ENCODE data around the gene UBE2O. TPM values are rescaled to one million over a fixed set of nuclear protein-coding genes. Genes with fewer than 3 reads are reported as not detected.
A peak's percentile ranks its signal among the peaks of the same experiment; 100 is the strongest.

The UBE2O gene
- total RNA-seq, 1 experiment from 2014 or later = 68.9 TPM

DNA sequence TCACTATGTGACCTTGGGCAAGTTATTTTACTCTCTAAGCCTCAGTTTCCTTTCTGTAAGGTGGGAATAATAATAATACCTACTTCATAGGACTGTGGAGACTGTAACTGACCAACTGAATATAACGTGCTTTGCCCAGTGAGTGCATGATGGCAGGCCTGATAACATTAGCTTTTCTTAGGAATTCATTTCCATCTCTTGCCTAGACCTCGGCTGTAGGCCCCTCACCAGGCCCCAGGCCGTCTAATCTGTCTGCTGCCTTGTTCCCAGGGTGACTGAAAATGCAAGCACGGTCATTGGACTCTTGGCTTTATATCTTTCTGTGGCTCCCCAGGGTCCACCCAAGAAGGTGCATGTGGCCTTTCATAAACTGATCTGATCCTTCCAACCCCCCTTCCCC is 6.7 kb upstream of the UBE2O start (continued):
- TF ChIP-seq, protein P1, sequence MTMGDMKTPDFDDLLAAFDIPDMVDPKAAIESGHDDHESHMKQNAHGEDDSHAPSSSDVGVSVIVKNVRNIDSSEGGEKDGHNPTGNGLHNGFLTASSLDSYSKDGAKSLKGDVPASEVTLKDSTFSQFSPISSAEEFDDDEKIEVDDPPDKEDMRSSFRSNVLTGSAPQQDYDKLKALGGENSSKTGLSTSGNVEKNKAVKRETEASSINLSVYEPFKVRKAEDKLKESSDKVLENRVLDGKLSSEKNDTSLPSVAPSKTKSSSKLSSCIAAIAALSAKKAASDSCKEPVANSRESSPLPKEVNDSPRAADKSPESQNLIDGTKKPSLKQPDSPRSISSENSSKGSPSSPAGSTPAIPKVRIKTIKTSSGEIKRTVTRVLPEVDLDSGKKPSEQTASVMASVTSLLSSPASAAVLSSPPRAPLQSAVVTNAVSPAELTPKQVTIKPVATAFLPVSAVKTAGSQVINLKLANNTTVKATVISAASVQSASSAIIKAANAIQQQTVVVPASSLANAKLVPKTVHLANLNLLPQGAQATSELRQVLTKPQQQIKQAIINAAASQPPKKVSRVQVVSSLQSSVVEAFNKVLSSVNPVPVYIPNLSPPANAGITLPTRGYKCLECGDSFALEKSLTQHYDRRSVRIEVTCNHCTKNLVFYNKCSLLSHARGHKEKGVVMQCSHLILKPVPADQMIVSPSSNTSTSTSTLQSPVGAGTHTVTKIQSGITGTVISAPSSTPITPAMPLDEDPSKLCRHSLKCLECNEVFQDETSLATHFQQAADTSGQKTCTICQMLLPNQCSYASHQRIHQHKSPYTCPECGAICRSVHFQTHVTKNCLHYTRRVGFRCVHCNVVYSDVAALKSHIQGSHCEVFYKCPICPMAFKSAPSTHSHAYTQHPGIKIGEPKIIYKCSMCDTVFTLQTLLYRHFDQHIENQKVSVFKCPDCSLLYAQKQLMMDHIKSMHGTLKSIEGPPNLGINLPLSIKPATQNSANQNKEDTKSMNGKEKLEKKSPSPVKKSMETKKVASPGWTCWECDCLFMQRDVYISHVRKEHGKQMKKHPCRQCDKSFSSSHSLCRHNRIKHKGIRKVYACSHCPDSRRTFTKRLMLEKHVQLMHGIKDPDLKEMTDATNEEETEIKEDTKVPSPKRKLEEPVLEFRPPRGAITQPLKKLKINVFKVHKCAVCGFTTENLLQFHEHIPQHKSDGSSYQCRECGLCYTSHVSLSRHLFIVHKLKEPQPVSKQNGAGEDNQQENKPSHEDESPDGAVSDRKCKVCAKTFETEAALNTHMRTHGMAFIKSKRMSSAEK (CRISPR knock-in tag; IDR thresholded peaks at IDR 0.05; ENCODE audit: borderline replicate concordance) = no peak
- TF ChIP-seq, protein P2, sequence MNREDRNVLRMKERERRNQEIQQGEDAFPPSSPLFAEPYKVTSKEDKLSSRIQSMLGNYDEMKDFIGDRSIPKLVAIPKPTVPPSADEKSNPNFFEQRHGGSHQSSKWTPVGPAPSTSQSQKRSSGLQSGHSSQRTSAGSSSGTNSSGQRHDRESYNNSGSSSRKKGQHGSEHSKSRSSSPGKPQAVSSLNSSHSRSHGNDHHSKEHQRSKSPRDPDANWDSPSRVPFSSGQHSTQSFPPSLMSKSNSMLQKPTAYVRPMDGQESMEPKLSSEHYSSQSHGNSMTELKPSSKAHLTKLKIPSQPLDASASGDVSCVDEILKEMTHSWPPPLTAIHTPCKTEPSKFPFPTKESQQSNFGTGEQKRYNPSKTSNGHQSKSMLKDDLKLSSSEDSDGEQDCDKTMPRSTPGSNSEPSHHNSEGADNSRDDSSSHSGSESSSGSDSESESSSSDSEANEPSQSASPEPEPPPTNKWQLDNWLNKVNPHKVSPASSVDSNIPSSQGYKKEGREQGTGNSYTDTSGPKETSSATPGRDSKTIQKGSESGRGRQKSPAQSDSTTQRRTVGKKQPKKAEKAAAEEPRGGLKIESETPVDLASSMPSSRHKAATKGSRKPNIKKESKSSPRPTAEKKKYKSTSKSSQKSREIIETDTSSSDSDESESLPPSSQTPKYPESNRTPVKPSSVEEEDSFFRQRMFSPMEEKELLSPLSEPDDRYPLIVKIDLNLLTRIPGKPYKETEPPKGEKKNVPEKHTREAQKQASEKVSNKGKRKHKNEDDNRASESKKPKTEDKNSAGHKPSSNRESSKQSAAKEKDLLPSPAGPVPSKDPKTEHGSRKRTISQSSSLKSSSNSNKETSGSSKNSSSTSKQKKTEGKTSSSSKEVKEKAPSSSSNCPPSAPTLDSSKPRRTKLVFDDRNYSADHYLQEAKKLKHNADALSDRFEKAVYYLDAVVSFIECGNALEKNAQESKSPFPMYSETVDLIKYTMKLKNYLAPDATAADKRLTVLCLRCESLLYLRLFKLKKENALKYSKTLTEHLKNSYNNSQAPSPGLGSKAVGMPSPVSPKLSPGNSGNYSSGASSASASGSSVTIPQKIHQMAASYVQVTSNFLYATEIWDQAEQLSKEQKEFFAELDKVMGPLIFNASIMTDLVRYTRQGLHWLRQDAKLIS (CRISPR knock-in tag; IDR thresholded peaks at IDR 0.05; ENCODE audit: borderline replicate concordance) = no peak
- TF ChIP-seq ZNF121 (CRISPR knock-in tag; IDR thresholded peaks at IDR 0.05) (no peak), MYBL2 (CRISPR knock-in tag; IDR thresholded peaks at IDR 0.05) (no peak), JUN (CRISPR knock-in tag; IDR thresholded peaks at IDR 0.05) (no peak), PRRX2 (CRISPR knock-in tag; IDR thresholded peaks at IDR 0.05) (no peak), ZNF671 (CRISPR knock-in tag; IDR thresholded peaks at IDR 0.05) (no peak), SMAD3 (CRISPR knock-in tag; IDR thresholded peaks at IDR 0.05; ENCODE audit: borderline replicate concordance) (no peak)
- TF ChIP-seq, protein P3, sequence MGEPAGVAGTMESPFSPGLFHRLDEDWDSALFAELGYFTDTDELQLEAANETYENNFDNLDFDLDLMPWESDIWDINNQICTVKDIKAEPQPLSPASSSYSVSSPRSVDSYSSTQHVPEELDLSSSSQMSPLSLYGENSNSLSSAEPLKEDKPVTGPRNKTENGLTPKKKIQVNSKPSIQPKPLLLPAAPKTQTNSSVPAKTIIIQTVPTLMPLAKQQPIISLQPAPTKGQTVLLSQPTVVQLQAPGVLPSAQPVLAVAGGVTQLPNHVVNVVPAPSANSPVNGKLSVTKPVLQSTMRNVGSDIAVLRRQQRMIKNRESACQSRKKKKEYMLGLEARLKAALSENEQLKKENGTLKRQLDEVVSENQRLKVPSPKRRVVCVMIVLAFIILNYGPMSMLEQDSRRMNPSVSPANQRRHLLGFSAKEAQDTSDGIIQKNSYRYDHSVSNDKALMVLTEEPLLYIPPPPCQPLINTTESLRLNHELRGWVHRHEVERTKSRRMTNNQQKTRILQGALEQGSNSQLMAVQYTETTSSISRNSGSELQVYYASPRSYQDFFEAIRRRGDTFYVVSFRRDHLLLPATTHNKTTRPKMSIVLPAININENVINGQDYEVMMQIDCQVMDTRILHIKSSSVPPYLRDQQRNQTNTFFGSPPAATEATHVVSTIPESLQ (CRISPR knock-in tag; IDR thresholded peaks at IDR 0.05) = no peak
- TF ChIP-seq, protein P4, sequence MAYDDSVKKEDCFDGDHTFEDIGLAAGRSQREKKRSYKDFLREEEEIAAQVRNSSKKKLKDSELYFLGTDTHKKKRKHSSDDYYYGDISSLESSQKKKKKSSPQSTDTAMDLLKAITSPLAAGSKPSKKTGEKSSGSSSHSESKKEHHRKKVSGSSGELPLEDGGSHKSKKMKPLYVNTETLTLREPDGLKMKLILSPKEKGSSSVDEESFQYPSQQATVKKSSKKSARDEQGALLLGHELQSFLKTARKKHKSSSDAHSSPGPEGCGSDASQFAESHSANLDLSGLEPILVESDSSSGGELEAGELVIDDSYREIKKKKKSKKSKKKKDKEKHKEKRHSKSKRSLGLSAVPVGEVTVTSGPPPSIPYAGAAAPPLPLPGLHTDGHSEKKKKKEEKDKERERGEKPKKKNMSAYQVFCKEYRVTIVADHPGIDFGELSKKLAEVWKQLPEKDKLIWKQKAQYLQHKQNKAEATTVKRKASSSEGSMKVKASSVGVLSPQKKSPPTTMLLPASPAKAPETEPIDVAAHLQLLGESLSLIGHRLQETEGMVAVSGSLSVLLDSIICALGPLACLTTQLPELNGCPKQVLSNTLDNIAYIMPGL (CRISPR knock-in tag; IDR thresholded peaks at IDR 0.05) = no peak

DNA sequence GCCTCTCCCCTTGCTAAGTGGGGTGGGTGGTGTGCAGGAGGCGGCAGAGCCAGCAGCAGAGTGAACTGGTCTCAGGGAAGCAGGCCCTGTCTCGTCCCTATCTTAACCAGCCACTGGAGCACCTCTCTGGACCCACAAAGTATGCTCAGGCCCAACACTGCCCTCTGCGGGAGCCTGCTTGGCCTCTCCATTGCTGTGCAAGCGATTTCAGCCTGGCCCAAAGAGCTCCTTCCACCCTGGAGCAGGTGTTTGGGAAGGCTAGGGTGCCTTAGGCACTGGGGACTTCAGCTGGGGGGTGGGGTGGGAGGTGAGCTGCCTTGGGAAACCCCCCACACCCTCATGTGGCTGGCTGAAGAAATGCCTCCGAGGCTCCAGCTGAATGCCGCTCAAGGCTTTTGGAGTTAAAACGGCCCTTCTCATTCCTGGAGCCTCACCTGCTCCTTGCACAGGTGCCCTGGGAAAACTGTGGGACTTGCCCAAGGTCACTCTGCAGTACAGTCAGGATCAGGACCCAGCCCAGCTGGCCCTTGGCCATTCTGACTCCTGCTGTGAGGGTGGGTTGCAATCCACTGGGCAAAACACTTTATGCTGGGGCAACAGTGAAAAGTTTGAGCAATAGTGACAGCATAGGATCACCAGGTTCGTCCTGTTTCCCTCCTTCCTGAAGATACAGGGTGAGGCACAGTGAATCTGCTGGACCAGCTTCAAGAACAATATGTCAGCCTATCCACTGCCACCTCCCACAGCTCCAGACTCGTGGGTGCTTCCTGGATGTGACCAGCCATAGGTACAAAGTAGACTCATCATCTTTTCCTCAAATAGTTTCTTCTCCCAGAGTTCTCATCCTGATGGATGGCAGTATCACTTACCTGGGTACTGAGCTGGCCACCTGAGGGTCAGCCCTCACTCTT is 5.9 kb upstream of the UBE2O start:
- H3K9me3 Mint-ChIP-seq = no peaks in the 10 kb centered on the region
- ATAC-seq = peak; percentile 94
- no peak for TF ChIP-seq GRHL2 (CRISPR knock-in tag; IDR thresholded peaks at IDR 0.05; ENCODE audit: insufficient replicate concordance, severe bottlenecking)
- TF ChIP-seq ESRRA (CRISPR knock-in tag; IDR thresholded peaks at IDR 0.05; ENCODE audit: borderline replicate concordance) = no peak
- TF ChIP-seq, protein P5, sequence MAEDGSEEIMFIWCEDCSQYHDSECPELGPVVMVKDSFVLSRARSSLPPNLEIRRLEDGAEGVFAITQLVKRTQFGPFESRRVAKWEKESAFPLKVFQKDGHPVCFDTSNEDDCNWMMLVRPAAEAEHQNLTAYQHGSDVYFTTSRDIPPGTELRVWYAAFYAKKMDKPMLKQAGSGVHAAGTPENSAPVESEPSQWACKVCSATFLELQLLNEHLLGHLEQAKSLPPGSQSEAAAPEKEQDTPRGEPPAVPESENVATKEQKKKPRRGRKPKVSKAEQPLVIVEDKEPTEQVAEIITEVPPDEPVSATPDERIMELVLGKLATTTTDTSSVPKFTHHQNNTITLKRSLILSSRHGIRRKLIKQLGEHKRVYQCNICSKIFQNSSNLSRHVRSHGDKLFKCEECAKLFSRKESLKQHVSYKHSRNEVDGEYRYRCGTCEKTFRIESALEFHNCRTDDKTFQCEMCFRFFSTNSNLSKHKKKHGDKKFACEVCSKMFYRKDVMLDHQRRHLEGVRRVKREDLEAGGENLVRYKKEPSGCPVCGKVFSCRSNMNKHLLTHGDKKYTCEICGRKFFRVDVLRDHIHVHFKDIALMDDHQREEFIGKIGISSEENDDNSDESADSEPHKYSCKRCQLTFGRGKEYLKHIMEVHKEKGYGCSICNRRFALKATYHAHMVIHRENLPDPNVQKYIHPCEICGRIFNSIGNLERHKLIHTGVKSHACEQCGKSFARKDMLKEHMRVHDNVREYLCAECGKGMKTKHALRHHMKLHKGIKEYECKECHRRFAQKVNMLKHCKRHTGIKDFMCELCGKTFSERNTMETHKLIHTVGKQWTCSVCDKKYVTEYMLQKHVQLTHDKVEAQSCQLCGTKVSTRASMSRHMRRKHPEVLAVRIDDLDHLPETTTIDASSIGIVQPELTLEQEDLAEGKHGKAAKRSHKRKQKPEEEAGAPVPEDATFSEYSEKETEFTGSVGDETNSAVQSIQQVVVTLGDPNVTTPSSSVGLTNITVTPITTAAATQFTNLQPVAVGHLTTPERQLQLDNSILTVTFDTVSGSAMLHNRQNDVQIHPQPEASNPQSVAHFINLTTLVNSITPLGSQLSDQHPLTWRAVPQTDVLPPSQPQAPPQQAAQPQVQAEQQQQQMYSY (CRISPR knock-in tag; IDR thresholded peaks at IDR 0.05) = no peak
- no peak for TF ChIP-seq TEAD1 (CRISPR knock-in tag; IDR thresholded peaks at IDR 0.05)
- 0 out of 2 replicates have a peak, but pooled peaks have one; percentile 15 for TF ChIP-seq GABPB1 (CRISPR knock-in tag; IDR thresholded peaks at IDR 0.05)
- TF ChIP-seq NFYB (CRISPR knock-in tag; conservative IDR thresholded peaks at IDR 0.05; ENCODE audit: low read depth) = no peak
- no peak for TF ChIP-seq ATF1 (CRISPR knock-in tag; IDR thresholded peaks at IDR 0.05)
- TF ChIP-seq, protein P6, sequence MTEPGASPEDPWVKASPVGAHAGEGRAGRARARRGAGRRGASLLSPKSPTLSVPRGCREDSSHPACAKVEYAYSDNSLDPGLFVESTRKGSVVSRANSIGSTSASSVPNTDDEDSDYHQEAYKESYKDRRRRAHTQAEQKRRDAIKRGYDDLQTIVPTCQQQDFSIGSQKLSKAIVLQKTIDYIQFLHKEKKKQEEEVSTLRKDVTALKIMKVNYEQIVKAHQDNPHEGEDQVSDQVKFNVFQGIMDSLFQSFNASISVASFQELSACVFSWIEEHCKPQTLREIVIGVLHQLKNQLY (CRISPR knock-in tag; IDR thresholded peaks at IDR 0.05) = no peak

More for the DNA sequence above, 5.9 kb upstream of the UBE2O start:
- Mint-ChIP-seq H3K4me1 (peaks cover 14% of the 10 kb centered on the region), H3K27me3 (ENCODE audit: low read depth) (peaks cover 2% of the 10 kb centered on the region; the same call in 1 of the 2 replicates), H3K36me3 (no peaks in the 10 kb centered on the region), H3K27ac (no peak overlapping the region), H3K4me3 (no peak overlapping the region)
- POLR2A ChIA-PET = interaction anchor here (0.6 to 0.8 kb wide), 2 partner anchors 14 to 31 kb away, joined by 3 read pairs; no protein-coding TSS in a partner anchor
- CTCF ChIA-PET = interaction anchor here (0.5 to 3.9 kb wide), 76 partner anchors 9 to 445 kb away, joined by 3 to 68 read pairs (median 5); partner anchors contain the start of genes AANAT, PRCD, PRPSAP1 and RHBDF2
- DNase-seq (ENCODE audit: low spot score) = peak; percentile 87
